Measurements from ENCODE around the gene OPN1LW.
"Not testable (repeated sequence)": the region's sequence is repeated elsewhere in the genome, so short reads cannot be mapped to it uniquely, and the experiment has no call there.

The OPN1LW gene

DNA sequence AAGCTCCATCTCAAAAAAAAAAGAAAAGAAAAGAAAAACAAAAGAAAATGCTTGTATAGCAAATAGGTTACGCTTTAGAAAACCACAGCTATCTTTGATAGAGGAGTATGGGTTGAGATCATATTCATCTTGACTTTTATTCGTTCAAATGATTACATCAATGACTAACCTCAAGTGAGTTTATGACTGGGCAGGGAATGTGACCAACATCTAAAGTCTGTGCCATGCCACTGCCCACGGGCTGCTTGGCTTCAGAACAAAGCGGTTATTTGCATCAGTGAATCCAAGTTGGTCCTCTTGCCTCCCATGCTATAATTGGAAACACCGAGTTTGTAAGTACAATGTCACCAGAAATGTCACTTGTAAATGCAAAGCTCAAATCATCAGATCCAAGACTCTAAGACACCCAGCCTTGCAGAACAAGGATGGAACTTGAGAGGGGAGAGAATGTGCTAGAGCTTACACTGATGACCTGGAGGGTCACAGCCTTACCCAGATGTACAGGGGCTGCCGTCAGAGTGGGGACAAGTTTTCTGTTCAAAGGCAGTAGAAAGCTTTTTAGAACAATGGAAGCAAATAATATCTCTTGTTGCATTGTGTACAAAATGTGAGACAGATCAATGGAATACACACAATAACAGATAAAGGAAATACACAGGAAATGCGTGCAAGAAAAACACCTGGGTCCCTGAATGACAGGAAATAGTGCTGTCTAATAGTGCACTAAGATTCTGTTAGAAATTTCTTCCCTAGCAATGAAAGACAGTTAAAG, 8.4 kb upstream of the OPN1LW start:
- no peak for DNase-seq

DNA sequence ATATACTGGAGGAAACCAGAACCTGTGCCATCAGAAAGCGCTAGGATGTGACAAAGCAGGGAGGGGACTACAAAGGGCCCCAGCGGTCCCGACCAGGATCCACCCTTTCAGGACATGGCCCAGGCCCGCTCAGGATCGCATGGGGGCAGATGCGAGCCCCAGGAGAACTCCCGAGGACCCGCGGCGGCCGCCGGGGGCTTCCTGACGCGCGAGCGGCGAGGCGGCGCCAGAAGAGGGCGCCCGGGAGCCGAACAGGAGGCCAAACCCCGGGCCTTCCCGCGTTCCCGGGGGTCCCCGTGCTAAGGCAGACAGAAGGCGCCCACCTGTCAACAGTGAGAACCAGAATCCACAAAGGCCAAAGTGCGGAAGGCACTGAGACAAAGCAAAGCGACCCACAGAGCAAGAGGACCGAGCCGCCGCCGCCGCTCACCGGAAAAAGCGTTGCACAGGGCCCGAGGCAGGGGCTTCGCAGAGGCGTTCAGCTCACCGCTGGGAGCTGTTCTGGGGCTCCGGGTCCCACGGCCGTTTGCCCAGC, 7.3 kb upstream of the OPN1LW start:
- peak; percentile 58 for DNase-seq

- DNase-seq: no peak
These were observed 5.2 kb upstream of the OPN1LW start for GRCh38 chrX:154138857-154139256.

DNA sequence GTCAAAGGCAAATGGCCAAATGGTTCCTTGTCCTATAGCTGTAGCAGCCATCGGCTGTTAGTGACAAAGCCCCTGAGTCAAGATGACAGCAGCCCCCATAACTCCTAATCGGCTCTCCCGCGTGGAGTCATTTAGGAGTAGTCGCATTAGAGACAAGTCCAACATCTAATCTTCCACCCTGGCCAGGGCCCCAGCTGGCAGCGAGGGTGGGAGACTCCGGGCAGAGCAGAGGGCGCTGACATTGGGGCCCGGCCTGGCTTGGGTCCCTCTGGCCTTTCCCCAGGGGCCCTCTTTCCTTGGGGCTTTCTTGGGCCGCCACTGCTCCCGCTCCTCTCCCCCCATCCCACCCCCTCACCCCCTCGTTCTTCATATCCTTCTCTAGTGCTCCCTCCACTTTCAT, 3.8 kb upstream of the OPN1LW start:
- no peak for DNase-seq

- DNase-seq: no peak
These were observed 3.3 kb upstream of the OPN1LW start for GRCh38 chrX:154140742-154141141.

- DNase-seq: no peak
These were observed 1.7 kb upstream of the OPN1LW start for GRCh38 chrX:154142386-154142785.

DNA sequence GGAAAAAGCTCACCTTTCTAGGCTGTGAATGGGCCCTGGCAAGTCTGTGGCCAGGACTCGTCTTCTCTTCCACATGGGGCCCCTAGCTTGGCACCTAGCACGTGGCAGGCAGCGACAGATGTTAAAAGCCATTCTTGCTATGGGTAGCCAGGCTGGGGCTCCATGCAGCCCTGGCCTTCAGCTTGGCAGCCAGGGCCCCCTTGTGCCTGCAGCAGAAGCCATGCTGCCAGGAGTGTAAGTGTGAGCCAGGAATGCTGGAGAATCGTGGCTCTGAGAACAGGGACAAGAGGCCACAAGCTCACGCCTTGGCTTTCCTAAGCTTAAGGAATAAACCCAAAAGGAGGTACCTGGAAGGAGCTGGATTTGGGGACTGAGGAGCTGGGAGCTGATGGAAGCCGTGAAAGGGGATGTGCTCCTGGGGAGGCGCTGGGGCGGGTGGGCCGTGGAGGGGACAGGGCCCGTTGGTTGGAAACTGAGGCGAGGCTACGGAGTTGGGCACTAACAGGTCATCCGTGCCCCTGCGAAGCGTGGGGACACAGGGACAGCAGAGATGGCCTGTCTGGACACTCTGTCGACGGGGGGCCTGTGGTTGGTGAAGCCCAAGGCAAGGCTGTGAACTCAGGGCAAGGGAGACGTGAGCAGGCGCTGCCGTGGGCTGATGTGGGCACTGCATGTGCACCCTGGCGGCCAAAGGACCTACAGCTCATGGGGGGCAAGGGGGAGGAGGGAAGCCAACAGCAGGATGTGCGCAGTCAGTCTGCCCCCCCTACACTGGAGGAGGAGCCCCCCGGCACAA, 895 bp upstream of the OPN1LW start:
- no peak for DNase-seq

- DNase-seq: not testable (repeated sequence)
These were observed 7.0 kb downstream of the OPN1LW start for GRCh38 chrX:154151030-154151429.

DNA sequence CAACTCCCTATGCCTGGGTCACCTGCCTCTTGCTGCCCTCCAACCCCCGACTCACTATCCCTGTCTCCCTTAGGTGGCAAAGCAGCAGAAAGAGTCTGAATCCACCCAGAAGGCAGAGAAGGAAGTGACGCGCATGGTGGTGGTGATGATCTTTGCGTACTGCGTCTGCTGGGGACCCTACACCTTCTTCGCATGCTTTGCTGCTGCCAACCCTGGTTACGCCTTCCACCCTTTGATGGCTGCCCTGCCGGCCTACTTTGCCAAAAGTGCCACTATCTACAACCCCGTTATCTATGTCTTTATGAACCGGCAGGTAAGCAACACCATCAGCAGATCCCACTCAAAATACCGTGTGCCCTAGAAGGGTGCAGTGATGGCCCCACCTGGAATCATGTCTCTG, 12.2 kb downstream of the OPN1LW start:
- not testable (repeated sequence) for DNase-seq

DNA sequence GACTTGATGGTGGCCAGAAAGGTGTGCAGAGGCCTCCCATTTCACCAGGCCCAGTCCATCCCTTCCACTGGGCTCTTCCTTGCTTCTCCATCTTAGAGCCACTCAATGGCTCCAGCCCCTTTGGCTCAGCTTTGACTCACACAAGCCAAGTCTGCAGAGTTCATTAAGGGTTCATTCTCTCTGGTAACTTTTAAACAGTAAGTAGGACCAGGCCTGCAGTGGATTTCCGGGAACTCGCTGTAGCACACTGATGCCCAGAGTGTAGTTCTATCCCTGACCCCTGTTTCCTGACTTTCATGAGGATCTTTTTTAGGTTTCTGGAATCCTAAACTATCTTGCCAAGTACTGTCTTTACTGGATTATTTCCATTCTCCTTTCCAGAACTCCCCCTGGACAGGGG, 13.2 kb downstream of the OPN1LW start:
- DNase-seq: not testable (repeated sequence)

DNA sequence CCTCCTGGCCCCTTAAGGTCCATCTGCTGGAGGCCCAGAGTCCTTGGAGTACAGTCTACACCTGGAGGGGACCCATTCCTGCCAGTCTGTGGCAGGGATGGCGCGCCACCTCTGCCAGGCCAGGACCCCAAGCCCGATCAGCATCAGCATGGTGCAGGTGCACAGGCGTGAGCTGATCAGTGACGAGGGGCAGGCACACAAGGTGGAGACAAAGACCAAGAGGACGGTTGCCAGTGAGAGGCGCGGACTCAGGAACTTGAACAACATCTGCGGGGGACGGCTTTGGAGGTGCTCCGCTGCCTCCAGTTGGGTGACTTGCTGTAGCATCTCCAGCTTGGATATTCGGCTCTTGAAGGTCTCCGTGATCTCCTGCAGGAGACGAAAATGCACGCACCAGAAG, 15.3 kb downstream of the OPN1LW start:
- not testable (repeated sequence) for DNase-seq

DNA sequence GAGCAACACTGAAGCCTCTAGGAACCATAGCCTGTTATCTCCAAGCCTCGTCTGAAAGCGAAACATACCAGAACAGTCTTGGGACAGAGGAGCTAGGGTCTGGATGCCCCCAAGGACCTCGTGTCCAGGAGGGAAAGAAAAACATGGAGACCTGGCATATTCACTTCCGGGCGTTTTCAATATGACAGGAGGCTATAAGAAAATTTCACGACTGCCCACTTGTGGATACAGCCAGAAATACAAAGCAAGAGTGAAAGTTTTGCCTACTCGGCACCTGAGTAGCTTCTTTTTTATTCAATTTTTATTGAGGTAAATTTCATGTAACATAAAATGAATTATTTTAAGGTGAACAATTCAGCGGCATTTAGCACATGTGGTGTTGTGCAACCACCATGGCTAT, 20.9 kb downstream of the OPN1LW start:
- not testable (repeated sequence) for DNase-seq

DNA sequence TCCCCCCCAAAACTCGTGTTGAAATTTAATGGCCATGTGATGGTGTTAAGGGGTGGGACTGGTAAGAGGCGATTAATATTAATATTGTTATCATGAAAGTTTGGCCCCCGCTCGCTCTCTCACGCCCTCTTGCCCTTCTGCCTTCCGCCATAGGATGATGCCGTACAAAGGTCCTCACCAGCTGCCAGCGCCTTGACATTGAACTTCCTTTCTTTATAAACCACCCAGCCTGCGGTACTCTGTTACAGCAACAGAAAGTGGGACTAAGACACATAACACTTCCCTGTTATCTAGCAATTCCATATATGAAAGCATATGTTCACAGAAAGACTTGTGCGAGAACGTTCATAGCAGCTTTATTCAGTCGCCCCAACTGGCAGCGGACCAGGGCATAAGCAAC, 24.3 kb downstream of the OPN1LW start:
- not testable (repeated sequence) for DNase-seq

DNA sequence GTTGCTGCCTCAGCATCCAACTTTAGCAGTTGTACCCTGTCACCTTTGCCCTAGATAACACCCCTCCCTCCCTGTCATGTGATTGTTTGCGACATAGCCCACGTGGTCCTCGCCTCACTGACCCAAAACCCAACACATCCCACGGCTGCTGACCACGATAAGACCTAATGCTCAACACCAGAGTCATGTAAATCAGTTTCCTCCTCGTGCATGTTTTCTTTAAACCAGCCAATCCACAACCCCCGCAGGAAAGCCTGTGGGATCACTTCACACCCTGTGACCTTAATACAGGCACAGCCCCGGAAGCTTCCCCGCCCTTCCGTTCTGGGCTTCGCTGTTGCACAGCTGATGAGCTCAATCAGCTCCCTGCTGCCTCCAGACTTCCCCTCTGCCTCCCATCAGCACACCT, 28.5 kb downstream of the OPN1LW start:
- DNase-seq: not testable (repeated sequence)

DNA sequence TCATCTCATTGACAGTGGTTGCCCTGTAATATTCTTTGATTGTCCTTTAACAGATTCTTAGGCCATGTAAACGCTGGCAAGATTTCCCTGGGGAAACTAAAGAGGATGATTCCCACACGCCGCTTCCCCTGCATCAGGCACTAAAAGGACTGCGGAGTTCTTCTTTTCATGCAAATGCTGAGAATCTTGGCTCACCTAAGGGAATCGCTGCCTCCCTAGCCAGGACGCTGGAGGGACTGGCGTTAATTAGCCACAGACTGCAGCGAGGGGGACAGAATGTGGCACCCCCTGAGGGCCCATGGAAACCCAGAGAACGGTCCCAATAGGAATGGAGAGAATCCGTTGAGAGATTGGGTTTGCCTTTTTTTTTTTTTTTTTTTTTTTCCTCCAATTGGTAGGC, 30.3 kb downstream of the OPN1LW start:
- DNase-seq: not testable (repeated sequence)

DNA sequence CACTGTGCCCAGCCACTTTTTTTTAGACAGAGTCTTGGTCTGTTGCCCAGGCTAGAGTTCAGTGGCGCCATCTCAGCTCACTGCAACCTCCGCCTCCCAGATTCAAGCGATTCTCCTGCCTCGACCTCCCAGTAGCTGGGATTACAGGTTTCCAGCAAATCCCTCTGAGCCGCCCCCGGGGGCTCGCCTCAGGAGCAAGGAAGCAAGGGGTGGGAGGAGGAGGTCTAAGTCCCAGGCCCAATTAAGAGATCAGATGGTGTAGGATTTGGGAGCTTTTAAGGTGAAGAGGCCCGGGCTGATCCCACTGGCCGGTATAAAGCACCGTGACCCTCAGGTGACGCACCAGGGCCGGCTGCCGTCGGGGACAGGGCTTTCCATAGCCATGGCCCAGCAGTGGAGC, 38.3 kb downstream of the OPN1LW start, which contains the start of gene OPN1MW:
TSS of gene OPN1MW (plus strand) at position 301 of the 400 bp plus-strand sequence. CDS start at position 383, 82 bp downstream.
- DNase-seq: not testable (repeated sequence)

DNA sequence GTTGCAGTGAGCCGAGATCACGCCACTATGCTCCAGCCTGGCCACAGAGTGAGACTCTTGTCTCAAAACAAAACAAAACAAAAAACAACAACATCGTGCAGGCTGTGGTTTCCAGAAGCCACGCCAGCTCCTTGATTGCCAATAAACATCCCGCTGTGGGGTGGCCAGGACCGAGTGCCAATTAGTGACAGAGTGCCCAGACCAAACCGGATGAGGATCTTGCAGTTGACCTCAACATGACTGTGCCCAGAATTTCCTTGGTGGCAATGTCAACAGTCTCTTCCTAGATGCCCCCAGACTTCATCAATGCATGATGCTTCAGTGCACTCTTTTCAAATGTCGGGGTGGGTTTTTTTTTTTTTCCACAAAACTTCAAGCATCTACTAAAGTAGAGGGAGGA, 39.8 kb downstream of the OPN1LW start:
- DNase-seq: not testable (repeated sequence)

DNA sequence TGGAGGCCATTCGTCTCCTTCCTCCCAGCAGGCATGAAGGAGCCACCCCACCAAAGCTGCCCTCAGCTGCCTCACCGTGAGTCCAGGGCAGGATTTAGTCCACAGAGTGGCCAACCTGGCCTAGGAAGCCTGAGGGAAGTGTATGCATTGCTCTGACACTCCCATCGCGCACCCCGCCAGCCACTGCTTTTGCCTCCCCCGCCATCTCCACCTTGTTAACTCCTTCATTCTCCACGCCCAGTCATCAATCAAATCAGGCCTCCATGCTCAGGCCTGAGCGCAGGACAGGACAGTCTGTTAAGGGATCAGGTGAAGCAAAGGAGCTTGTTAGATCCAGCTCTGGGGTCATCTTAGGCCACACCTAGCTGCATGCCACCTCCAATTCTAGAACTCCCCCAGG, 48.8 kb downstream of the OPN1LW start:
- not testable (repeated sequence) for DNase-seq

DNA sequence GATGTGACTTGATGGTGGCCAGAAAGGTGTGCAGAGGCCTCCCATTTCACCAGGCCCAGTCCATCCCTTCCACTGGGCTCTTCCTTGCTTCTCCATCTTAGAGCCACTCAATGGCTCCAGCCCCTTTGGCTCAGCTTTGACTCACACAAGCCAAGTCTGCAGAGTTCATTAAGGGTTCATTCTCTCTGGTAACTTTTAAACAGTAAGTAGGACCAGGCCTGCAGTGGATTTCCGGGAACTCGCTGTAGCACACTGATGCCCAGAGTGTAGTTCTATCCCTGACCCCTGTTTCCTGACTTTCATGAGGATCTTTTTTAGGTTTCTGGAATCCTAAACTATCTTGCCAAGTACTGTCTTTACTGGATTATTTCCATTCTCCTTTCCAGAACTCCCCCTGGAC, 50.3 kb downstream of the OPN1LW start:
- not testable (repeated sequence) for DNase-seq

GRCh38 chrX:154196466-154196865, 52.4 kb downstream of the OPN1LW start:
- DNase-seq: not testable (repeated sequence)

Data from EL (cell line).